HG02973 (cell line): ENCODE data around the gene MED19.
"Not testable (repeated sequence)": the region's sequence is repeated elsewhere in the genome, so short reads cannot be mapped to it uniquely, and the experiment has no call there.

Experiments used
- ATAC-seq: cut with Tn5 transposase; IDR thresholded peaks from one replicate; pipeline ENCODE4 v1.9.1; 2021; ENCODE audit warnings: moderate library complexity; ENCODE audit not compliant: unreplicated experiment

MED19 gene

DNA sequence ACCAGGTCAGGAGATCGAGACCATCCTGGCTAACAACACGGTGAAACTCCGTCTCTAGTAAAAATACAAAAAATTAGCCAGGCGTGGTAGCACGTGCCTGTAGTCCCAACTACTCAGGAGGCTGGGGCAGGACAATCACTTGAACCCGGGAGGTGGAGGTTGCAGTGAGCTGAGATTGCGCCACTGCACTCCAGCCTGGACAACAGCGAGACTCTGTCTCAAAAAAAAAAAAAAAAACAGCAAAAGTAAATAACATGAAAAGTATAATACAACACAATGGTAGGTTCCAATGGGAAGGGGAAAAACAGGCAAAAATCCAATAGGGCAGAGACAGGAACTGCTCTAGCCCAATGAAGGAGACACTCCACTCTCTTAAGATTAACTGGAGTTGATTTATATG lies 6.6 kb downstream of the MED19 start:
- not testable (repeated sequence) for ATAC-seq

DNA sequence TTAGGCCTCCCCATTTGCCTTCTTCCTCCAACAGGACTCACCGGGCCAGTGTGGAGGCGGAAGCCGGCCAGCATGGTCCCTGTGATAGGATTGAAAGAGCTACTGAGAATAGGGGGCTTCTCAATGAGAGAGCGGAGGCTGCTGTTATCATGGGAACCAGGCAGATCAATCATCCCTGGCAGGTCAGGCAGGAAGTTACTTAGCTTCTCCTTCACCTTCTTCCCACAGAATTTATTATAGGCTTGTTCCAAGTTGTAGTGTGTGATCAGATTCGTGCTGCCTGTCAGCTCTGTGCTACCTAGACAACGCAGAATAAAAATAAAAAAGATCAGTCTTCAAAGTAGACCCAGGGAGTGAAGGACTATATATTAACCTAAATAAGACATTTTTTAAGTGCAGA lies 7.1 kb downstream of the MED19 start:
- ATAC-seq: no peak

DNA sequence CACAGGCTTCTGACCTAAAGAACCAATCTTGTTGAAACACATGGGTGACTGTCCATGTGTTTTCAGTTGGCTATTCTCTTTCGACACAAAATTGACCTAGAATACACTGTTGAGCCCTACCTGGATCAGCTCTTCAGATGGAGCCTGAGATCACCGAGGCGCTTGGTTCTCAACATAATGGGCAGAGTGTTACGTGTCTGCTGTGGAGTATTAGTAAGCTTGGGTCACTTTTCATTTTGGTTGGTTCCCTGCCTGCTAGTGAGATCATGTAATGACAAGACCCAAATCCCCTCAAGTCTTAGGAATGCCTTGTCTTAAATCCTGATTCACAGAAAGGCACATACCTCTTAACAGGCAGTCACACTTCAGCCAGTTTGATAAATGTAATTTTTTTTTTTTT lies 8.7 kb downstream of the MED19 start:
- no peak for ATAC-seq

- ATAC-seq: no peak
Measured at GRCh38 chr11:57700425-57700824, 11.6 kb downstream of the MED19 start.

DNA sequence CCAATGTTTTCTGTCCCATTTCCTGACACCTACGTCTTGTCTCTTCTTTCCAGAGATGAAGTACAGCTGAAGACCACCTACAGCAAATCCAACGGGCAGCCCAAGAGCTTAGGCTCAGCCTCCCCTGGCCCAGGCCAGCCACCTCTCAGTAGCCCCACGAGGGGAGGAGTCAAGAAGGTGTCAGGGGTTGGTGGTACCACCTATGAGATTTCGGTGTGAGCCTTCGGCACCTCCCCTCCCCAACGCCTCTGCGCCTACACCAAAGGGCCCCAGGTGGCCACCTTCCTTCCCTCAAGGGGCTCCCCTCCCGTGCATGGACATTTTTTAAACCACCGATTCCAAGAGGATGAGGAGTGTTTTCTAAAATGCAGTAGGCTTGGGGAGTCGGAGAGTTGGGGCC lies 12.2 kb downstream of the MED19 start:
- no peak for ATAC-seq

GRCh38 chr11:57698843-57699365 lies 13.1 kb downstream of the MED19 start:
- no peak for ATAC-seq

GRCh38 chr11:57690474-57690873 lies 21.5 kb downstream of the MED19 start:
- not testable (repeated sequence) for ATAC-seq

DNA sequence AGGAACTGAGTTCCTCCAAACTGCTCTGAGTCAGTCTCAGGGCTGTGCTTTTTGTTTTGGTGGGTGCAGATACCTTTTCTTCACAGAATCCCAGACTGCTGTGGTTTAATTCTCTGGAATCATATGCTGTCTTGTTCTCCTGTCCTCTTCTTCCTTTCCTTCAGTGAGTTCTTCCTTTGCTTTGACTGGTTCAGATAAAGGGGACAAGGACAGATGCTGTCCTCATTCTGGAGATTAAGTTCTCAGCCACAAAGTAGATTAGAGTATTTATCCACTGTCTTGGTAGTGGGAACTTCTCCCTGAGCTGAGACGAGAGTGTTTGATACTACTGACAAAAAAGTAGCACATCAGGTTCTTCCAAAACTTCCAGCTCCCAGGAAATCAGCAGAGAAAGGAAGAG lies 30.8 kb downstream of the MED19 start:
- ATAC-seq: no peak

DNA sequence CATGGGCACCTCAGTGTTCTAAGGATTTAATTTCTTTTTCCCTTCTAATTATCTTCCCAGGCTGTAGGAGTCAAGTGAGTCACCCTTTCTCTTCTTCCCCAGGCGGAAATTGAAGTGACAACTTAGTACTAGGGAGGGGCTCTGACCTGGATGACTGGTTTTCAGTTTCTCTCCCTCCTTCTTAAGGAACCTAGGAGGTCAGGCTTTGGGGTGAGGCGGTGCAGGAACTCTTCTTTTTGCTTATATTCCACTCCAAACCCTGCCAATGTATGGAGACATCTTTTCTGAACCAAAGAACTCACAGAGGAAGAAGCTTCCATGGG lies 31.5 kb downstream of the MED19 start:
- ATAC-seq: no peak

GRCh38 chr11:57679396-57679795 lies 32.6 kb downstream of the MED19 start:
- no peak for ATAC-seq

DNA sequence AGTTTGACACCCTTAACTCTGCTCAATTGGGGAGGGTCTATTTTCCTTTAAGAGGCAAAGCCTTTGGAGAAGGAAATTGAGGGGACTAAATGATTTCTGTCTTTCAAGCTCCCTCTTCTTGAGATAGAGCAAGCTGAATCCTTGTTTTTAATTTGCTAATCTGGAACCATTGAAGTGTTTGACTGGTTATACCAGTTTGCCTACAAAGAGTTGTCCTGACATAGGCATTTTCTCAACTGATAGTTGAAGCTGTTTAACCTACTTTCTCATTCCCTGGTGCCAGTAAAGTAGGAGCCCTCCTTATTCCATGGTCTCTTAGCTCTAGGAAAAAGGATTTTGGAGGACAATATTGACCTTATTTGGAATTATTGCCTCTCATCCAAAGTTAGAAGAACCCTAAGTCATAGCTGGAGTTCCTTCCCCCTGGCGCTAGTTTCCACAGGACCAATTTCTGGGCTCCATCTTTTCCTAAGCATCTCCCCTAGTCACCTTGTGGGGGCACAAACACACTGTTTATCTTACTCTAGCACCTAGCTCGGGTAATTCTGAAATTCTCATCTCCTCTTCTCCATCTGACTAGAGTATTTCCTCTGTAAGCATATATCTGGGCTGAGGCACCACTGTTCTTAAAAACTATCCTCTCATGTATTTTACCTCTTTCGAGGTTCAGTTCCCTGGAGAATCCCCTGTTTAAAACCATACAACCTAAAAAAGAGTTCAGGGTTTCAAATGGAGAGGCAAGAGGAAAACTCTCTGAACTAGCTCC lies 36.7 kb downstream of the MED19 start:
- ATAC-seq: no peak

DNA sequence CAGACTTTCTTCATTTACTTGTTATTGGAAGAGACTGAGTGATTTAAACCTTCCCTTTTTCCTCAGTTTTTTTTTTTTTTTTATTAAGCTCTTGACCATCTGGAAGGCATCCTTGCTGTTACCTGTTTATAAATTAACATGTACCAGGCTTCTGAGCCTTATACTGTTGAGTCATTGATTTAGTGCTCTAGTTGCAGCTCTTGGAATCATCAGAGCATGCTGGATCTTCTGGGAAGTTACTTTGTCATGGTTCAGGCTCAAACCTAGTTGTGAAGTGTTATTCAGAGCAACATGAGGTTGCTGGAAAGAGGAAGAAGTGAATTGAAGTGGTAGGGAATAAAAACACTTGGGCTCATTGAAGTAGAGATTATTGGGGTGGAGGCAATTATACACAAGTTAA lies 37.8 kb downstream of the MED19 start:
- ATAC-seq: no peak

GRCh38 chr11:57668434-57668782 lies 43.6 kb downstream of the MED19 start:
- peak; percentile 9 for ATAC-seq

- peak; percentile 86 for ATAC-seq
Measured at GRCh38 chr11:57667736-57668433, 44.1 kb downstream of the MED19 start, which contains the start of gene ZDHHC5. TSS of gene ZDHHC5 (plus strand) at chr11:57668114. CDS start at chr11:57673091, 4,977 bp downstream.

- ATAC-seq: peak; percentile 54
Measured at GRCh38 chr11:57667117-57667735, 44.8 kb downstream of the MED19 start.

DNA sequence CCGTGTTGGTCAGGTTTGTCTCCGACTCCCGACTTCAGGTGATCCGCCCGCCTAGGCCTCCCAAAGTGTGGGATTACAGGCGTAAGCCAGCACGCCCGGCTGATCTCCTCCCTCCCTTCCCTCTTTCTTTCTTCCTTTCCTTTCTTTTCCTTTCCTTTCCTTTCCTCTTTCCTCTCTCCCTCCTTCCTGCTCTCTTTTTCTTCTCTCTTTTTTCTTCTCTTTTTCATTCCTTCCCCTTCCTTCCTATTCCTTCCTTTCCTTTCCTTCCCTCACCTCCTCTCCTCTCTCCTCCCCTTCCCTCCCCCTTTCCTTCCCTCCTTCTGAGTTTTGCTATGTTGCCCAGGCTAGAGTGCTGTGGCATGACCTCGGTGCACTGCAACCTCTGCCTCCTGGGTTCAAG lies 48.0 kb downstream of the MED19 start:
- ATAC-seq: no peak

GRCh38 chr11:57662893-57663292 lies 49.1 kb downstream of the MED19 start:
- no peak for ATAC-seq

- no peak for ATAC-seq
Measured at GRCh38 chr11:57659669-57660068, 52.3 kb downstream of the MED19 start.

GRCh38 chr11:57658023-57658361 lies 54.0 kb downstream of the MED19 start:
- no peak for ATAC-seq

GRCh38 chr11:57657194-57658022 lies 54.6 kb downstream of the MED19 start, which contains the start of gene CLP1:
TSS of gene CLP1 (plus strand) at chr11:57657762. CDS start at chr11:57659477, 1,715 bp downstream.
- ATAC-seq: peak; percentile 98

DNA sequence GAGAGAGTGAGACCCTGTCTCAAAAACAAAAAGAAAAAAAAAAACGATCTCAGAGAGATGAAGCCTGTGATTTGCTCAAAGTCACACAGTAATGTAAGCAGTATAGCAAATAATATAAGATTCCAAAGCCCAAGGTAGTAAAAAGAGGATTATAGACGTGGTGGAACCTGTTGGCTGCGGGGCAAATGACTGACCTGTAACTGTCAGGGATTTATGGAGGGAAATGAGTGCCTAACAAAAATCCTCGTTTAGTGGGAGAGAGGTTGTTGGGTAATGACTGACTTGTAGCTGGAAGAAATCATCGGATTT lies 55.2 kb downstream of the MED19 start:
- no peak for ATAC-seq
